Measurements from ENCODE around the gene MYH14. TPM values are rescaled to one million over a fixed set of nuclear protein-coding genes. Genes with fewer than 3 reads are reported as not detected.

The MYH14 gene
- total and polyA plus RNA-seq, 10 of the 15 experiments (the other 5 are each of a cell fraction or from before 2014, with no cell fraction given), result 0.06 to 0.69 (median 0.15) TPM; not detected in 4

GRCh38 chr19:50358483-50359327, 155.3 kb downstream of the MYH14 start:
- POLR2A ChIA-PET, result interaction anchor here (0.5 to 3.0 kb wide), 9 partner anchors 8 to 460 kb away, joined by 3 to 18 read pairs (median 7); partner anchors contain the start of genes NAPSA and SPIB
- H3K36me3 ChIP-seq (ENCODE audit: control insufficient read depth in 2 of 2, insufficient read depth in 2 of 2, low read length in 1 of 2), result no peaks in the 10 kb centered on the region
- TSS peak; percentile 87 for BruUV-seq (replicated peaks)
- ATAC-seq (peak; percentile 57), FAIRE-seq (no peak), DNase-seq (ENCODE audit: low read depth, low spot score) (peak; percentile 48)
- no peaks in the 10 kb centered on the region for H3K27me3 ChIP-seq (replicated peaks in 1 of 2; ENCODE audit: control insufficient read depth in 2 of 2, insufficient read depth in 2 of 2, low read length in 1 of 2)
- peaks cover 2% of the 10 kb centered on the region; the same call in 2 of the 3 replicates for H3K9me3 ChIP-seq (replicated peaks; ENCODE audit: control insufficient read depth, insufficient read depth, low read length)
- CTCF ChIA-PET, result interaction anchor here (0.6 to 6.2 kb wide), 9 partner anchors 9 to 103 kb away, joined by 3 to 120 read pairs (median 15); partner anchors contain the start of genes NAPSA, NR1H2 and SPIB
- peak overlapping the region; percentile 81 for H2AFZ ChIP-seq (ENCODE audit: control insufficient read depth, low read depth, low read length)
- H3K4me2 ChIP-seq (ENCODE audit: control insufficient read depth, insufficient read depth), result peak overlapping the region; percentile 100
- peak overlapping the region; percentile 45; the same call in 1 of the 2 replicates for H3K4me3 ChIP-seq
- H3K9ac ChIP-seq (ENCODE audit: control insufficient read depth, insufficient read depth, low read length), result peak overlapping the region; percentile 23; the same call in 1 of the 2 replicates
- H3K79me2 ChIP-seq (ENCODE audit: control insufficient read depth, insufficient read depth, low read length), result no peaks in the 10 kb centered on the region
- in situ Hi-C loops (cut with MboI), result loop anchor here (5.0 to 10.0 kb wide), 2 partner anchors 429 to 536 kb away; no protein-coding TSS in a partner anchor
- intact Hi-C loops (cut with micrococcal nuclease; ENCODE audit: unreplicated experiment), result loop anchor here (5.0 to 10.0 kb wide), 3 partner anchors 176 to 536 kb away; no protein-coding TSS in a partner anchor
- RAD21 ChIA-PET (ENCODE audit: unreplicated experiment), result interaction anchor here (1.2 to 3.7 kb wide), 7 partner anchors 8 to 103 kb away, joined by 4 to 72 read pairs (median 18); partner anchors contain the start of genes NAPSA and NR1H2
- no peaks in the 10 kb centered on the region for H4K20me1 ChIP-seq (ENCODE audit: control insufficient read depth, insufficient read depth)
- SMC1A ChIA-PET (ENCODE audit: uncharacterized antibody, unreplicated experiment), result interaction anchor here (1.6 to 3.8 kb wide), 7 partner anchors 9 to 103 kb away, joined by 6 to 68 read pairs (median 16); partner anchors contain the start of genes KCNC3 and NAPSA
- WGBS (ENCODE audit: insufficient coverage, insufficient replicate concordance, low lambda C conversion rate, missing lambda C conversion rate), result 12% methylated on average over 51 of the region's 54 CpGs
- H3K27ac ChIP-seq (ENCODE audit: control insufficient read depth, insufficient read depth), result peak overlapping the region; percentile 95
- peaks cover 51% of the 10 kb centered on the region for H3K4me1 ChIP-seq (ENCODE audit: control insufficient read depth, insufficient read depth, low read length)
- TF ChIP-seq CHD2 (IDR thresholded peaks at IDR 0.05; ENCODE audit: borderline replicate concordance, low read depth, low read length) (no peak), USF2 (IDR thresholded peaks at IDR 0.05; ENCODE audit: borderline replicate concordance, low read depth, low read length) (no peak), RCOR1 (conservative IDR thresholded peaks at IDR 0.05; ENCODE audit: low read depth, low read length) (no peak), NFXL1 (IDR thresholded peaks at IDR 0.05; ENCODE audit: borderline replicate concordance) (no peak), RBBP5 (conservative IDR thresholded peaks at IDR 0.05) (no peak), IKZF1 (conservative IDR thresholded peaks at IDR 0.05) (peak; percentile 31), ETV6 (conservative IDR thresholded peaks at IDR 0.05 in 1 of 2, IDR thresholded peaks at IDR 0.05 in 1 of 2; ENCODE audit: borderline replicate concordance in 1 of 2, low read depth in 1 of 2) (no peak), RELB (IDR thresholded peaks at IDR 0.05; ENCODE audit: low read depth) (no peak), KAT2A (conservative IDR thresholded peaks at IDR 0.05; ENCODE audit: control insufficient read depth, low read depth, low read length) (no peak), YY1 (IDR thresholded peaks at IDR 0.05; ENCODE audit: low read depth, low read length) (peak; percentile 85), MYB (IDR thresholded peaks at IDR 0.05; ENCODE audit: borderline replicate concordance, low read depth, low read length) (no peak), ZNF24 (IDR thresholded peaks at IDR 0.05) (no peak)
- TF ChIP-seq, protein P1, sequence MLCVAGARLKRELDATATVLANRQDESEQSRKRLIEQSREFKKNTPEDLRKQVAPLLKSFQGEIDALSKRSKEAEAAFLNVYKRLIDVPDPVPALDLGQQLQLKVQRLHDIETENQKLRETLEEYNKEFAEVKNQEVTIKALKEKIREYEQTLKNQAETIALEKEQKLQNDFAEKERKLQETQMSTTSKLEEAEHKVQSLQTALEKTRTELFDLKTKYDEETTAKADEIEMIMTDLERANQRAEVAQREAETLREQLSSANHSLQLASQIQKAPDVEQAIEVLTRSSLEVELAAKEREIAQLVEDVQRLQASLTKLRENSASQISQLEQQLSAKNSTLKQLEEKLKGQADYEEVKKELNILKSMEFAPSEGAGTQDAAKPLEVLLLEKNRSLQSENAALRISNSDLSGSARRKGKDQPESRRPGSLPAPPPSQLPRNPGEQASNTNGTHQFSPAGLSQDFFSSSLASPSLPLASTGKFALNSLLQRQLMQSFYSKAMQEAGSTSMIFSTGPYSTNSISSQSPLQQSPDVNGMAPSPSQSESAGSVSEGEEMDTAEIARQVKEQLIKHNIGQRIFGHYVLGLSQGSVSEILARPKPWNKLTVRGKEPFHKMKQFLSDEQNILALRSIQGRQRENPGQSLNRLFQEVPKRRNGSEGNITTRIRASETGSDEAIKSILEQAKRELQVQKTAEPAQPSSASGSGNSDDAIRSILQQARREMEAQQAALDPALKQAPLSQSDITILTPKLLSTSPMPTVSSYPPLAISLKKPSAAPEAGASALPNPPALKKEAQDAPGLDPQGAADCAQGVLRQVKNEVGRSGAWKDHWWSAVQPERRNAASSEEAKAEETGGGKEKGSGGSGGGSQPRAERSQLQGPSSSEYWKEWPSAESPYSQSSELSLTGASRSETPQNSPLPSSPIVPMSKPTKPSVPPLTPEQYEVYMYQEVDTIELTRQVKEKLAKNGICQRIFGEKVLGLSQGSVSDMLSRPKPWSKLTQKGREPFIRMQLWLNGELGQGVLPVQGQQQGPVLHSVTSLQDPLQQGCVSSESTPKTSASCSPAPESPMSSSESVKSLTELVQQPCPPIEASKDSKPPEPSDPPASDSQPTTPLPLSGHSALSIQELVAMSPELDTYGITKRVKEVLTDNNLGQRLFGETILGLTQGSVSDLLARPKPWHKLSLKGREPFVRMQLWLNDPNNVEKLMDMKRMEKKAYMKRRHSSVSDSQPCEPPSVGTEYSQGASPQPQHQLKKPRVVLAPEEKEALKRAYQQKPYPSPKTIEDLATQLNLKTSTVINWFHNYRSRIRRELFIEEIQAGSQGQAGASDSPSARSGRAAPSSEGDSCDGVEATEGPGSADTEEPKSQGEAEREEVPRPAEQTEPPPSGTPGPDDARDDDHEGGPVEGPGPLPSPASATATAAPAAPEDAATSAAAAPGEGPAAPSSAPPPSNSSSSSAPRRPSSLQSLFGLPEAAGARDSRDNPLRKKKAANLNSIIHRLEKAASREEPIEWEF (IDR thresholded peaks at IDR 0.05; ENCODE audit: insufficient replicate concordance, low read depth, low read length), result no peak

Measured in GM12878 (cell line).